GM21423 (cell line): ENCODE measurements around the gene WIPF3.
"Not testable (repeated sequence)": the region's sequence is repeated elsewhere in the genome, so short reads cannot be mapped to it uniquely, and the experiment has no call there.

Experiments used
- ATAC-seq: cut with Tn5 transposase; IDR thresholded peaks from one replicate; pipeline ENCODE4 v1.9.1; 2021; ENCODE audit warnings: mild to moderate bottlenecking, moderate library complexity; ENCODE audit not compliant: unreplicated experiment

WIPF3 gene

DNA sequence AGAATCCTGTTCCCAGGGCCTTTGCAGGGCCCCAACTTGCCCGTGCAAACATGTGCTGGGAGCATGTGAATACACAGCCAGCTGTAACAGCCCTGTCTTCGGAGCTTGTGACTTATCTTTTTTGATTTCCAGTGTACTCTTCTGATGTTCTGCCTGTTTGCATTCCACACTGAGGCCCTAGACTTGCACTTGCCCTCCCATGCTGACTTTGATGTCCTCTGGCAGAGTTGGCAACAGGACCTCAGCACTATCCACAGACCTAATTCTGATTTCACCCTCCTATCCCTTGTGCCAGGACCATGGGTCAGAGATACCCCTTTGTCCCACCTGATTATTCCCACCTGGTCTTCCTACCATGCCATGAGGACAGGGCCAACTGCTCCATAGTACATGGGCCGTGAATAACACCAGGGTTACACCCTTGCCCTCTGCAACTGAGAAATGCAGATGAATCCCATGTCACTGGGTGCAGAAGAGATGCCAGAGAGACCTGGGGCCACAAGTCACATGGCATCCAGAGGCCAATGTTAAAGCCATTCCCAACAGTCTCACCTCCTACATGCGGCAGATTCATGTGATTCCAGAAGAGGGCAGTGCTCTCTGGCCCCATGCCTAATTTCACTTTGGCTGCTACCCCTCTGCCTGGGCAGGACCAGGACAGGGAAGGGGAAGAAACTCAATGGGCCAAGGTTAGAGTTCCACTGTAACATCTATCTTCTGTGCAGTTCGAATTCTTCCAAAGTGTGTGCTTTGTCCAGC lies 140.3 kb downstream of the WIPF3 start:
- no peak for ATAC-seq

DNA sequence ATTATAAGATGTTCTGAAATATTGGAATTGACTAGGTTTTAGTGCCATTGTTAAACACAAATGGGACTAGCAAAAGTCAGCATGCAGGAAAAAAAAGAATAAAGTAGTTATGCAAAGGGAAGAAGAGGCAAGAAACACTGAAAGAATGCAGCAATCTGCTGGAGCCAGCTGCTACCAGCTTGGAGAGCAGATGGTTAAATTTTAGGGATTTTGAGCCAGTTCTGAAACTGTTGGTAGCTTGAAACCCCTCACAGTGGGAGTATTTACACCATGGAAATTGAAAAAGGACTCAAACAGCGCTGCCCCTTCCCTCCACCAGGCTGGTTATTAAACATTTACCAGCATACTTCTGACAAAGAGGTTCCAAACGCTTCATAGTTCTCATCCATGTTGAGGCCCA lies 142.3 kb downstream of the WIPF3 start:
- ATAC-seq = no peak

DNA sequence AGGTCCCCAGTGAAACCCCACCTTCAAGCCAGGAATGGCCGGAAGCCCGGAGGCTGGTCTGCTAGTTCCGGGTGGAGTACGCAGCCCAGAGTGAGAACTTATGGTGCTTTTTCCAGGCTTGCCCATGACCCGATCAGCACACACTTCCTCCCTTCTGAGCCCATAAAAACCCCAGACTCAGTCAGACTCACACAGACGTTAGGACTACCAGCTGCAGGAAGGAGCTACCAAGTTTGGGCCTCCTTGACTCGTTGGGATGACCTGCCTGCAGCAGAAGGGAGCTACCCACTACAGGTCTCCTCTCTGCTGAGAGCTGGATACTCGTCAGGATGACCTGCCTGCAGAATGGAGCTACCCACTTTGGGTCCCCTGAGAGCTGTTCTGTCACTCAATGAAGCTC lies 144.2 kb downstream of the WIPF3 start:
- no peak for ATAC-seq

DNA sequence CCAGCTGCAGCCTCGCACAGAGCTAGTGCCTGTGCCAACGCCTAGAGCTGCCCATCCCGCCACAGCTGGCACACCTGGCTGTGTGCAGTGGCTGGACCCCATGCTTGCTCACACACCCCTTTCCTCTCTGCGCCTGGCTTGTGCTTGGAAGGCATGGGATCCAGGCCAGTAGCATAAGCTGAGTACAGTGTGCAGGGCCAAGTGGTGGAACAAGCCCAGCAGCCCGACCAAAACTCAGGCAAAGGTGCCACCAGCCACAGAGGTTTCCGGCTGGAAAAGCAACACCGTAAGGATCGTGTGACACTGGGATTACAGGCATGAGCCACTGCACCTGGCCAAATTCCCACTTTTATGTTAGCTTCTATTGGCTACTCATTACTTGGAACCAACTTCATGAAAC lies 144.9 kb downstream of the WIPF3 start:
- no peak for ATAC-seq

DNA sequence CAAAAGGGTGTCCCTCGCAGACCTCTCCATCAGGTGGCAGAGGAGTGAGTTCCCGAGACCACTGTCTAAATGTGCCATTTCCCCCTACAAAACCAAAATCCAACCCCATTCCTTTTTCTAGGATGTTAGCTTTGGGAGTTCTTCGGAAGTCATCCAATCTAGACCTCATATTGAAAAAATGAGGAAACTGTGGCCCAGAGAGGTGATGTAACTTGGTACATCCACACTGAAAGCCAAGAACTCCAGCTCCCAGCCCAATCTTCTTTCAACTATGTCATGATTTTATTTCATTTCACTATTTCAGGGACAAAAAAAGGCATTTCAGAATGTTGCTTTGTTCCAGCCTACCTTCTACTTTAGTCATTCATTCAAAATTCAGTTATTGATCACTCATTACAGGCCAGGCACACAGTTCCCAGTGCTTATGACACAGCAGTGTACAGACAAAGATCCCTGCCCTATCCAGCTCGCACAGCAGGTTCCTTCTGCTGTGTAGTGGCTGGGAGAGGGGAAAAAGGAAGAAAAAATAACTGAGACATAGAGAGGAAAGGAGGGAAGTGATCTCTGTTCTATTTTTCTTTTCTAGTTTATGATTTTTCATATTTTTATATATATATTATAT lies 147.5 kb downstream of the WIPF3 start:
- ATAC-seq = no peak

DNA sequence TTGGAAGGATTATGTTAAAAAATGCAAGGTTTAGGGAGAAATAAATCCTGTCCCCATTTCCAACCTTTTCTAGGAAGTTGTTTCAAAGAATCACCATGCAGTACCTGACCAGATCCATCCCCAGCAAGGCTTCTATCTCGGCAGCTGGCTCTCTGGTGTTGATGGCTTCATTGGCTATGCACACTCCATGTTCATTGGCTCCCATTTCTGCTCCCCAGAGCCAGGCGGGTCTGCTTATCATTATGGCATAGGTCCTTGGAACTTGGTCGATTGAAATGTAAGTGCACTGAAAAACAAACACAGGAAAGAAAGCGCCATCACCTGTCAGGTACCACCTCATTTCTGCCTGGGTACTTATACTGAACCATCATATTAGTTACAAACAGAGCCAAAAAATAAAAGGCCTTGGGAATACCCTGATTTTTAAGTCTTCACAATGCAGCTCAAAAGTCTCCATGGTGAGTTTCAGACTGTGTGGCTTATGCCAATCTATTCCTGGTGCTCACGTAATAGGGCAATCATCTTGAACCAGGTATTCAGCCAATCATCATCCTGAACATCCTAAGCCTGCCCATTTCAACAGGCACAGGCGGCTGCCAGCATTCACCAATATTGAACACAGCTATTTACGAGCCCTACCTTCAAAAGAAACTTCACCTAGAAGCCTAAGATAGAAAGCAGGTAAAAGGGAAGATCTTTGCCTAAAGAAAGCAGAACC lies 148.9 kb downstream of the WIPF3 start:
- ATAC-seq = no peak

DNA sequence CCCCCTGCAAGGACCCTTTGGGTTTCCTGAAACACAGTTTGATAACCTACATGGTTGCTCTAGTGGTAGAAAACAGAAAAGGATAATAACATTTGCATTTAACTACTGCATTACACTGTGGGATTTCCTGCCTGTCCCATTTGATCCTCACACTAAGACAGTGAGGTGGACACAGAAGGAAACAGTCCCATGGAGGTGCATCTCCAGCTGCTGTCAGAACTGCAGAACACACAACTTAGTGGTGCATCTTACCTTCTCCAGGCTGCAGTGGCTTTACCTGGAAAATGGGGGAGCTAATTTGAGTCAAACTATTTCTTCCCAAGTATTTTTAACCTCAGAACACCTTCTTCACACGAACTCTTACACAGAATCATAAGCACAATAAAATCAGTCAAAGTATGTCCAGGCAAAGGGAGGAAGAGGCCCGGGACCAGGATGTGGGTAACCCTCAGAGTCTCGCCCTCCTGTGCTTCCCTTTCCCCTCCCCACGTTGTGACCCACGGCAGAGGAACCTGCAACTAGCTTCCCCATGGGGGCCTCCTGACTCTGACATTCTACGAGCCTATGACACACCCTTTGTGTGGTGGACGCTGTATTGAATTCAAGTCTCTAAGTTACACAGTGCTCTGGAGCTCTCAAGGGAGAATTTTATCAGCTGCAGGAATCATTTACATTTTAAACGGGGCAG lies 149.6 kb downstream of the WIPF3 start:
- peak; percentile 87 for ATAC-seq

DNA sequence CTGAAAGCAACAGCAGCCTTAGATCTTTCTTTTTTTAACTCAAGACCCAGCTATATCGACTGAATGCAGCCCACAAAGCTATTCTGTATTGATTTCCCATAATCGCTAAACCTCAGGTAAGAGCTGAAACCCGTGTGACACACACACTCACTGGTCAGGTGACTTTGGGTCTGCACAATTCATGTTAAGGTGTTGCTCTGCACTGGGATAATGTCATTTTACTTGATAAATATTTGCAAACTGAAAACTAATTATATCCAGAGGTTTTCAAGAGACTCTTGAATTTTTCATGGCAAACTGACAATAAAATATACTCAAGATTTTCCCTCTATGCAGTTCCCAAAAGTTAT lies 150.2 kb downstream of the WIPF3 start:
- no peak for ATAC-seq

GRCh38 chr7:29957521-29958310 lies 151.4 kb downstream of the WIPF3 start:
- no peak for ATAC-seq

DNA sequence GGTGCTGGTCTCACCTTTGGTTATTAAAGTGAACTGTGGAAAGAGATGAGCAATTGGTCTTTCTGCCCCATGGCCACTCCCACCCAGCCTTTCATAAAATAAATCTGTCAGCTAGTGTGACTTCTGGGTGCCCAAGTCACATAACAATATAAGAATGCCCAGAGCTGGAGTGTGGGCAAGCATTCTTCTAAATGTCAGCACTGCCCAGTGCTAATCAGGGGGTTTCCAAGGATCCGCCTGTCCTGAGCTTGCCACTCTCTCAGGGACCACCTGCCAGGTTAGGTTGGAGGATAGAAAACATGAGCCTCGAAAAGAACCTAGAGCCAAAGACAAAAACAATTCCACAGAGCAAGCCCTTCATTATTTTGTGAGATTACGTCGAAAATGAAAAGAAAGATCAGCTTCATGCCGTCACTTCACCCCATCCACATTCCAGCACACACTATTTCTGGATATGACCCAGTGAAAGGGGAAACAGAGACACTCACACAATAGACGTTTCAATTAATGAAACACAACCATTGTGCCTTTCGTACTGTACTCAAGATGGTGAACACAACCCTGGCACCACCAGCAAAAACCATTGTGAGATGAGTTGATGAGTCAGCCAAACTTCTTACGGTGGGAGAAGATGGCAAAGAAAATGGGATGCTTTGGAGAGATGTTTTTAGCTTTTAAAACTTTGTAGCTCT lies 152.5 kb downstream of the WIPF3 start:
- no peak for ATAC-seq

DNA sequence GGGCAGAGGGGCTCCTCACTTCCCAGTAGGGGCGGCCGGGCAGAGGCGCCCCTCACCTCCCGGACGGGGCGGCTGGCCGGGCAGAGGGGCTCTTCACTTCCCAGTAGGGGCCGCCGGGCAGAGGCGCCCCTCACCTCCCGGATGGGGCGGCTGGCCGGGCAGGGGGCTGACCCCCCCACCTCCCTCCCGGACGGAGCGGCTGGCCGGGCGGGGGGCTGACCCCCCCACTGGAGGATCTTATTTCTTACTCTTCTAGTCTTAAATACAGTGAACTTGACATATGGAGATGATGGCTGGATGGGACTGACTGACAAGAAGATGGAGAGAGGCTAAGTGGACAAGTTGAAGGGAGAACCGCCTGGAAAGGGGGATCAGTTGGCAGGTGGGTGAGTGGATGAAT lies 155.3 kb downstream of the WIPF3 start:
- ATAC-seq = not testable (repeated sequence)

GRCh38 chr7:29962035-29962434 lies 155.7 kb downstream of the WIPF3 start:
- no peak for ATAC-seq

GRCh38 chr7:29965030-29965429 lies 158.7 kb downstream of the WIPF3 start:
- no peak for ATAC-seq
